ENCODE results near the gene TUBAL3.

The TUBAL3 gene

GRCh38 chr10:5434017-5434753 is 29.6 kb upstream of the TUBAL3 start:
- H2AFZ ChIP-seq (ENCODE audit: low read depth), result no peak overlapping the region
- H3K27ac ChIP-seq, result no peak overlapping the region
- H3K36me3 ChIP-seq (ENCODE audit: insufficient read depth), result peaks cover 2% of the 10 kb centered on the region; the same call in 1 of the 2 replicates
- H3K9ac ChIP-seq, result no peak overlapping the region
- 0 out of 2 replicates have a peak overlapping the region, but pooled peaks have one; percentile 4 for H3K4me2 ChIP-seq
- no peaks in the 10 kb centered on the region for H4K20me1 ChIP-seq (ENCODE audit: insufficient read depth)
- H3K4me3 ChIP-seq (IDR thresholded peaks at IDR 0.05; ENCODE audit: insufficient read depth, low read depth, low read length), result no peak overlapping the region
- H3K4me1 ChIP-seq (ENCODE audit: low read depth, poor library complexity, severe bottlenecking), result peaks cover 39% of the 10 kb centered on the region
- peaks cover 9% of the 10 kb centered on the region; the same call in 1 of the 2 replicates for H3K79me2 ChIP-seq (ENCODE audit: insufficient read depth, low read depth)
- peak; percentile 75 for TF ChIP-seq CTCF (conservative IDR thresholded peaks at IDR 0.05; ENCODE audit: low read depth, low read length)
- no peaks in the 10 kb centered on the region for H3K27me3 ChIP-seq (ENCODE audit: insufficient read depth, low read depth)

GRCh38 chr10:5433182-5433581 is 28.6 kb upstream of the TUBAL3 start:
- no peak overlapping the region for H3K27ac ChIP-seq
- no peaks in the 10 kb centered on the region for H4K20me1 ChIP-seq (ENCODE audit: insufficient read depth)
- H3K36me3 ChIP-seq (ENCODE audit: insufficient read depth), result peaks cover 6% of the 10 kb centered on the region; the same call in 1 of the 2 replicates
- H2AFZ ChIP-seq (ENCODE audit: low read depth), result no peak overlapping the region
- peaks cover 9% of the 10 kb centered on the region; the same call in 1 of the 2 replicates for H3K79me2 ChIP-seq (ENCODE audit: insufficient read depth, low read depth)
- H3K4me2 ChIP-seq, result no peak overlapping the region
- no peaks in the 10 kb centered on the region for H3K27me3 ChIP-seq (ENCODE audit: insufficient read depth, low read depth)
- TF ChIP-seq CTCF (conservative IDR thresholded peaks at IDR 0.05; ENCODE audit: low read depth, low read length), result no peak
- no peak overlapping the region for H3K9ac ChIP-seq
- peaks cover 39% of the 10 kb centered on the region for H3K4me1 ChIP-seq (ENCODE audit: low read depth, poor library complexity, severe bottlenecking)
- no peak overlapping the region for H3K4me3 ChIP-seq (IDR thresholded peaks at IDR 0.05; ENCODE audit: insufficient read depth, low read depth, low read length)

- peaks cover 10% of the 10 kb centered on the region for H3K4me1 ChIP-seq (ENCODE audit: low read depth, poor library complexity, severe bottlenecking)
- H3K79me2 ChIP-seq (ENCODE audit: insufficient read depth, low read depth), result peaks cover 40% of the 10 kb centered on the region
- no peak overlapping the region for H3K9ac ChIP-seq
- H2AFZ ChIP-seq (ENCODE audit: low read depth), result no peak overlapping the region
- H3K27ac ChIP-seq, result no peak overlapping the region
- H3K27me3 ChIP-seq (ENCODE audit: insufficient read depth, low read depth), result no peaks in the 10 kb centered on the region
- no peak overlapping the region for H3K4me3 ChIP-seq (IDR thresholded peaks at IDR 0.05; ENCODE audit: insufficient read depth, low read depth, low read length)
- peaks cover 6% of the 10 kb centered on the region; the same call in 1 of the 2 replicates for H3K36me3 ChIP-seq (ENCODE audit: insufficient read depth)
- no peak for TF ChIP-seq CTCF (conservative IDR thresholded peaks at IDR 0.05; ENCODE audit: low read depth, low read length)
- H3K4me2 ChIP-seq, result no peak overlapping the region
- 0 out of 2 replicates have a peak, but pooled peaks cover 5% of the 10 kb centered on the region for H4K20me1 ChIP-seq (ENCODE audit: insufficient read depth)
These were observed 23.5 kb upstream of the TUBAL3 start for GRCh38 chr10:5428133-5428532.

GRCh38 chr10:5424751-5425150 is 20.1 kb upstream of the TUBAL3 start:
- no peak overlapping the region for H3K4me2 ChIP-seq
- no peak overlapping the region for H3K4me3 ChIP-seq (IDR thresholded peaks at IDR 0.05; ENCODE audit: insufficient read depth, low read depth, low read length)
- H3K9ac ChIP-seq, result no peak overlapping the region
- no peak overlapping the region for H3K27ac ChIP-seq
- no peak for TF ChIP-seq CTCF (conservative IDR thresholded peaks at IDR 0.05; ENCODE audit: low read depth, low read length)
- no peak overlapping the region for H2AFZ ChIP-seq (ENCODE audit: low read depth)
- H3K4me1 ChIP-seq (ENCODE audit: low read depth, poor library complexity, severe bottlenecking), result peaks cover 10% of the 10 kb centered on the region
- no peaks in the 10 kb centered on the region for H3K27me3 ChIP-seq (ENCODE audit: insufficient read depth, low read depth)
- H4K20me1 ChIP-seq (ENCODE audit: insufficient read depth), result peaks cover 9% of the 10 kb centered on the region; the same call in 1 of the 2 replicates
- peaks cover 73% of the 10 kb centered on the region for H3K79me2 ChIP-seq (ENCODE audit: insufficient read depth, low read depth)
- H3K36me3 ChIP-seq (ENCODE audit: insufficient read depth), result peaks cover 6% of the 10 kb centered on the region; the same call in 1 of the 2 replicates

All from KMS-11 (cell line).